H1 (cell line): ENCODE results near the gene PRMT1. TPM values are rescaled to one million over a fixed set of nuclear protein-coding genes. Genes with fewer than 3 reads are reported as not detected.

Experiments
- CTCF ChIA-PET: fragments of 300-600 bp; sonication (Branson Sonifier 250); formaldehyde crosslinking; loops from one replicate; lab custom pipeline; 2021; ENCODE audit not compliant: partially characterized antibody; lab: Charles Lee
- POLR2A ChIA-PET: fragments of 300-600 bp; sonication (Branson Sonifier 250); formaldehyde crosslinking; loops from one replicate; lab custom pipeline; 2021; ENCODE audit warnings: inconsistent platforms; ENCODE audit not compliant: partially characterized antibody; lab: Charles Lee
- DNase-seq, 2 experiments: peaks; one replicate each; pipeline versions ENCODE4 v3.0.0 to v3.0.0-alpha.2; 2010 to 2022; ENCODE audit warnings: low spot score in 2 of 2, low read depth in 1 of 2, mixed read lengths in 1 of 2
- FAIRE-seq: peaks from 2 replicates; lab custom pipeline; 2011; peaks lifted over from hg19 to GRCh38; lab: Jason Lieb, UNC
- H2AFZ ChIP-seq: 2 replicates; pipeline ENCODE4 v1.8.1; 2012; ENCODE audit warnings: low read length, inconsistent platforms
- H2AK5ac ChIP-seq: 2 replicates; pipeline ENCODE4 v1.6.1; 2013; ENCODE audit warnings: low read depth, low read length
- H2BK120ac ChIP-seq: replicated peaks from 2 replicates; pipeline ENCODE3; 2013; ENCODE audit warnings: low read depth, low read length, inconsistent platforms
- H2BK12ac ChIP-seq: 2 replicates; pipeline ENCODE4 v1.6.1; 2013; ENCODE audit warnings: low read depth, low read length
- H2BK15ac ChIP-seq: 2 replicates; pipeline ENCODE4 v1.6.1; 2013; ENCODE audit warnings: low read length
- H2BK20ac ChIP-seq: 2 replicates; pipeline ENCODE4 v1.6.1; 2013; ENCODE audit warnings: low read length
- H2BK5ac ChIP-seq: 2 replicates; pipeline ENCODE4 v1.6.1; 2013; ENCODE audit warnings: low read depth, low read length
- H3K14ac ChIP-seq: 2 replicates; pipeline ENCODE4 v1.6.1; 2013; ENCODE audit warnings: inconsistent platforms; ENCODE audit not compliant: insufficient read length
- H3K18ac ChIP-seq: 2 replicates; pipeline ENCODE4 v1.6.1; 2013; ENCODE audit warnings: low read length; ENCODE audit errors: extremely low read depth
- H3K23ac ChIP-seq: 2 replicates; pipeline ENCODE4 v1.6.1; 2013; ENCODE audit warnings: inconsistent platforms; ENCODE audit not compliant: insufficient read length
- H3K23me2 ChIP-seq: 2 replicates; pipeline ENCODE4 v1.6.1; 2013; ENCODE audit warnings: low read depth, low read length
- H3K27ac ChIP-seq: 2 replicates; pipeline ENCODE4 v1.6.1; 2011; ENCODE audit warnings: low read depth, low read length, inconsistent platforms
- H3K27me3 ChIP-seq, 4 experiments: replicated peaks in 1 of 4; 1 replicate in 1 of 4; 2 replicates in 3 of 4; pipeline versions ENCODE4 v1.6.1 to v1.8.1; 2011 to 2013; ENCODE audit warnings: low read length in 3 of 4, mild to moderate bottlenecking in 3 of 4, inconsistent platforms in 2 of 4, mixed read lengths in 2 of 4, moderate library complexity in 1 of 4; ENCODE audit not compliant: control insufficient read depth in 3 of 4, insufficient read depth in 3 of 4; ENCODE audit errors: extremely low read depth in 1 of 4
- H3K36me3 ChIP-seq, 4 experiments: 2 replicates each; pipeline versions ENCODE4 v1.6.1 to v1.8.1; 2011 to 2013; ENCODE audit warnings: mild to moderate bottlenecking in 4 of 4, low read length in 3 of 4, moderate library complexity in 2 of 4, control low read depth in 1 of 4, inconsistent platforms in 1 of 4; ENCODE audit not compliant: insufficient read depth in 4 of 4, control insufficient read depth in 2 of 4
- H3K4ac ChIP-seq: replicated peaks from 2 replicates; pipeline ENCODE3; 2013; ENCODE audit warnings: low read length, low read depth, mixed read lengths, inconsistent platforms; ENCODE audit not compliant: insufficient read length
- H3K4me1 ChIP-seq, 4 experiments: replicated peaks in 1 of 4; 1 replicate in 1 of 4; 2 replicates in 3 of 4; pipeline versions ENCODE4 v1.6.1 to v1.8.1; 2011 to 2013; ENCODE audit warnings: low read length in 3 of 4, inconsistent platforms in 2 of 4, mixed read lengths in 1 of 4; ENCODE audit not compliant: insufficient read depth in 4 of 4, control insufficient read depth in 3 of 4
- H3K4me2 ChIP-seq, 2 experiments: 2 replicates each; pipeline versions ENCODE4 v1.6.1 to v1.8.1; 2011 to 2013; ENCODE audit warnings: low read depth in 2 of 2, low read length in 2 of 2, control low read depth in 1 of 2, inconsistent platforms in 1 of 2, mild to moderate bottlenecking in 1 of 2; ENCODE audit not compliant: insufficient read depth in 1 of 2
- H3K4me3 ChIP-seq, 4 experiments: fragments of 200-600, 300-600 bp in 1 of 4; sonication (generic), shearing (Covaris generic), sonication (Bioruptor Twin) in 1 of 4; 2 replicates each; pipeline versions ENCODE4 v1.5.1 to v1.8.1; 2011 to 2016; ENCODE audit warnings: low read length in 4 of 4, low read depth in 3 of 4, control low read depth in 2 of 4, inconsistent platforms in 2 of 4, mild to moderate bottlenecking in 2 of 4, mixed read lengths in 1 of 4, moderate library complexity in 1 of 4; ENCODE audit not compliant: insufficient read depth in 2 of 4; ENCODE audit errors: extremely low read depth in 1 of 4
- H3K56ac ChIP-seq: replicated peaks from 2 replicates; pipeline ENCODE3; 2013; ENCODE audit warnings: low read depth, mild to moderate bottlenecking, mixed read lengths, low read length, inconsistent platforms; ENCODE audit not compliant: insufficient read length
- H3K79me1 ChIP-seq: 2 replicates; pipeline ENCODE4 v1.6.1; 2013; ENCODE audit warnings: low read depth, low read length, control low read depth
- H3K79me2 ChIP-seq, 2 experiments: 2 replicates each; pipeline versions ENCODE4 v1.6.1 to v1.8.1; 2012 to 2013; ENCODE audit warnings: low read length in 2 of 2, mild to moderate bottlenecking in 2 of 2, inconsistent platforms in 1 of 2; ENCODE audit not compliant: insufficient read depth in 2 of 2, control insufficient read depth in 1 of 2
- H3K9ac ChIP-seq, 4 experiments: replicated peaks in 1 of 4; 1 replicate in 1 of 4; 2 replicates in 3 of 4; pipeline versions ENCODE4 v1.6.1 to v1.8.1; 2011 to 2013; ENCODE audit warnings: low read depth in 3 of 4, low read length in 3 of 4, control low read depth in 2 of 4, mild to moderate bottlenecking in 2 of 4, moderate library complexity in 2 of 4, inconsistent platforms in 1 of 4; ENCODE audit errors: extremely low read depth in 1 of 4
- H3K9me3 ChIP-seq, 2 experiments: 2 replicates each; pipeline versions ENCODE4 v1.6.1 to v1.8.1; 2012 to 2013; ENCODE audit warnings: mild to moderate bottlenecking in 2 of 2, moderate library complexity in 2 of 2, control low read depth in 1 of 2, inconsistent platforms in 1 of 2, low read depth in 1 of 2, low read length in 1 of 2, mixed read lengths in 1 of 2; ENCODE audit not compliant: insufficient read depth in 2 of 2
- H4K20me1 ChIP-seq, 2 experiments: replicated peaks in 1 of 2; 2 replicates each; pipeline versions ENCODE3 to v1.8.1; 2011 to 2013; ENCODE audit warnings: inconsistent platforms in 2 of 2, low read length in 2 of 2, mild to moderate bottlenecking in 1 of 2; ENCODE audit not compliant: insufficient read depth in 2 of 2, control insufficient read depth in 1 of 2
- H4K5ac ChIP-seq: 2 replicates; pipeline ENCODE4 v1.6.1; 2013; ENCODE audit warnings: low read length, low read depth, mixed read lengths, inconsistent platforms; ENCODE audit not compliant: insufficient read length
- H4K8ac ChIP-seq: 2 replicates; pipeline ENCODE4 v1.8.0; 2013; ENCODE audit warnings: mild to moderate bottlenecking, moderate library complexity, low read length, inconsistent platforms; ENCODE audit not compliant: insufficient read depth; ENCODE audit errors: extremely low read depth
- H4K91ac ChIP-seq: replicated peaks from 2 replicates; pipeline ENCODE3; 2013; ENCODE audit warnings: low read length, mixed read lengths, inconsistent platforms; ENCODE audit not compliant: insufficient read length
- KDM1A ChIP-seq: fragments of 200-600, 300-600 bp; sonication (generic); IDR thresholded peaks from 2 replicates; pipeline ENCODE4 v1.7.1; 2016; ENCODE audit warnings: mild to moderate bottlenecking, low read length, borderline replicate concordance
- WGBS, 2 experiments: shearing (Covaris generic) in 1 of 2; methylation state at CpG; one replicate each; pipeline versions ENCODE4 v1.1.6 to v1.1.7; 2013 to 2015; ENCODE audit warnings: low lambda C conversion rate in 2 of 2, mixed read lengths in 2 of 2, inconsistent platforms in 1 of 2, low coverage in 1 of 2, missing lambda C conversion rate in 1 of 2; ENCODE audit not compliant: insufficient replicate concordance in 2 of 2, insufficient coverage in 1 of 2, insufficient read length in 1 of 2; ENCODE audit errors: extremely low coverage in 1 of 2, missing lambda C conversion rate in 1 of 2; 5-methylcytosine and 5-hydroxymethylcytosine counted together
- polyA plus RNA-seq, 7 experiments: library from polyadenylated mRNA; depleted of rRNA in 3 of 7; stranded (reverse) in 5 of 7; unstranded in 2 of 7; fragments of >200 nt in 5 of 7; fragments of 200-250 nt in 2 of 7; gene quantifications; 1 replicate in 5 of 7; 2 replicates in 1 of 7; 4 replicates in 1 of 7; pipeline versions ENCODE4 v1.2.1 to v1.2.3, GENCODE V29; 2011 to 2013; ENCODE audit warnings: missing spikeins in 2 of 7, mixed read lengths in 2 of 7
- total RNA-seq: library from RNA; stranded (reverse); fragmentation: NEBNext Ultra II Directional; extraction: Animal tissue kit (Norgen Biotek cat#: 25700); gene quantifications from 2 replicates; pipeline ENCODE4 v1.2.1, GENCODE V29; 2021

The PRMT1 gene
- total and polyA plus RNA-seq, 2 of the 8 experiments (the other 6 are each of a cell fraction or from before 2014, with no cell fraction given): 561 to 1,215 TPM

- ChIA-PET POLR2A (interaction anchor here (0.9 to 3.4 kb wide), 5 partner anchors 9 to 29 kb away, joined by 3 to 14 read pairs (median 4); partner anchors contain the start of gene CPT1C), CTCF (interaction anchor here (2.3 kb wide), 1 partner anchor 12 kb away, joined by 13 read pairs; no protein-coding TSS in a partner anchor)
- Histone ChIP-seq H4K20me1 (peaks cover 0 to 2% of the 10 kb centered on the region in 2 experiments), H4K91ac (no peak overlapping the region), H2BK12ac (no peak overlapping the region), H2BK5ac (no peak overlapping the region), H2AK5ac (no peak overlapping the region), H3K23me2 (peaks cover 6% of the 10 kb centered on the region; the same call in 1 of the 2 replicates), H3K14ac (no peak overlapping the region), H3K56ac (no peak overlapping the region), H3K23ac (no peak overlapping the region), H3K4me1 (no peaks in the 10 kb centered on the region), H3K4ac (no peak overlapping the region), H3K79me1 (no peaks in the 10 kb centered on the region), H3K9ac (no peak overlapping the region), H3K79me2 (no peaks in the 10 kb centered on the region; a peak in 1 of 4 replicates), H3K4me3 (no peak overlapping the region), H3K36me3 (peaks cover 10 to 32% (median 21%) of the 10 kb centered on the region in 4 experiments; a peak in 7 of 8 replicates), H3K9me3 (no peaks in the 10 kb centered on the region), H3K4me2 (no peak overlapping the region), H2AFZ (no peak overlapping the region), H3K18ac (no peak overlapping the region), H4K5ac (no peak overlapping the region), H3K27ac (no peak overlapping the region), H3K27me3 (no peaks in the 10 kb centered on the region), H4K8ac (no peak overlapping the region), H2BK120ac (no peak overlapping the region), H2BK20ac (no peak overlapping the region), H2BK15ac (no peak overlapping the region)
- WGBS, 2 experiments: 91% methylated on average over 22 of the region's 22 CpGs; no CpG with 5 or more reads in 1 of the 2 experiments
- no peak for TF ChIP-seq KDM1A
- DNase-seq (no peak), FAIRE-seq (no peak)
These were observed 28.0 kb downstream of the PRMT1 start for GRCh38 chr19:49704888-49705642.
